HG02938 (cell line): ENCODE results near the gene RPTOR.

ENCODE experiments used
- ATAC-seq: cut with Tn5 transposase; IDR thresholded peaks from one replicate; pipeline ENCODE4 v1.9.1; 2021; ENCODE audit warnings: mild to moderate bottlenecking, moderate library complexity; ENCODE audit not compliant: unreplicated experiment

The RPTOR gene

DNA sequence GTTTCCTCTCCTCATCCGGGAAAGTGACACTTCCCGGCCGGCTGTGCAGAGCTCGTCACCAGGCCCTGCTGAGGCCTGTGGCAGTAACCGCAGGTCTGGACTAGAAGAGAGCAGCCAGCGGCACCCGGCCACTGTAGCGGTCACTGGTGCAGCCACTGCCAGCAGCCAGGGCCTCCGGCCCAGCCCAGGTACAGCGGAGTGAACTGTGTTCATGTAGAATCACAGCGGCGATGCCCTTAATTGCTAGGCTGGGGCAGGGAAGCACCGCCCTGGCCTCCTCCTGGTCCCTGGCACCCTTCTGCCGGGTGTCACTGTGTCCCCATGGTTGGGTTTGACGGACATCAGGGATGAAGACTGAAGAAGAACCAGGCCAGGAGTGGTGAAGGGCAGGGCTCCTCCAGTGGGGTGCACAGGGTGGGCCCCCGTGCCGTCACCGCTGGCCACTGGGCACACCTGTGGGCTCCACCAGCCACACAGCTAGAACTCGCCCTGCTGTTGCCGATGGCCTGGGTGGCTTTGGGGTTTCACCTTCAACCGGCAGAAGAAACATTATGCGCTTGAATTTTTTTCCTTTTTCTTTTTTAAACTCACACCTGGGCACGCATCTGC lies 281.8 kb downstream of the RPTOR start:
- no peak for ATAC-seq

DNA sequence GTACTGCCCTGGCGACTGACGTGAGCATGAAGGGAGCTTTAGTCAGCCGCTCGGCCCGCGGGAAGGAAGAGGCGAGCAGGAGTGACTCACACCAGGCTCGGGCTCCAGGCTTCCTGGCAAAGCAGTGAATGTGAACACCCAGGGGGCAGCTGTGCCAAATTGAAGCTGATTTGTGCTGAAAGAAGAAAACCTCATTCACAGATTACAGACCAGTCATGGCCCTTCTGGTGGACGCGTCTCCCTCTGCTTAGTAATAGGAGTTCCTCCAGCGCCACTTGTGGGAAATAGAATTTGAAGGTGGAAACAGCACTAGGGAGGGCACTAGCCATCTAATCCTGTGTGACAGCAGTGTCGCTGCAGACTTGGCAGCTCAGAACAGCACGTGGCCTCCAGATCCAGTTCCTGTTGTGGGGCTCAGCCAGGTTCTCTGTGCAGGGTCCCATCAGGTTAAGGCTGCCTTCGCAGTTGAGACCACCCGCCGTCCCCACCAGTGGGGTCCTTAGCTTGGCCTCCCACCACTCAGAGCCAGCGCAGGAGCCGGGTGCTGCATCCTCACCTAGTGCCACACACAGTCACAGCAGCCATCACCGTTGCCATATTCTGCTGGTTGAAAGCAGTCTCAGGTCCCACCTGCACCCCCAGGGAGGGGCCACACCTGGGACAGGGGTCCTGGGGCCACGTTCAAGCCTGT lies 282.5 kb downstream of the RPTOR start:
- ATAC-seq = no peak

DNA sequence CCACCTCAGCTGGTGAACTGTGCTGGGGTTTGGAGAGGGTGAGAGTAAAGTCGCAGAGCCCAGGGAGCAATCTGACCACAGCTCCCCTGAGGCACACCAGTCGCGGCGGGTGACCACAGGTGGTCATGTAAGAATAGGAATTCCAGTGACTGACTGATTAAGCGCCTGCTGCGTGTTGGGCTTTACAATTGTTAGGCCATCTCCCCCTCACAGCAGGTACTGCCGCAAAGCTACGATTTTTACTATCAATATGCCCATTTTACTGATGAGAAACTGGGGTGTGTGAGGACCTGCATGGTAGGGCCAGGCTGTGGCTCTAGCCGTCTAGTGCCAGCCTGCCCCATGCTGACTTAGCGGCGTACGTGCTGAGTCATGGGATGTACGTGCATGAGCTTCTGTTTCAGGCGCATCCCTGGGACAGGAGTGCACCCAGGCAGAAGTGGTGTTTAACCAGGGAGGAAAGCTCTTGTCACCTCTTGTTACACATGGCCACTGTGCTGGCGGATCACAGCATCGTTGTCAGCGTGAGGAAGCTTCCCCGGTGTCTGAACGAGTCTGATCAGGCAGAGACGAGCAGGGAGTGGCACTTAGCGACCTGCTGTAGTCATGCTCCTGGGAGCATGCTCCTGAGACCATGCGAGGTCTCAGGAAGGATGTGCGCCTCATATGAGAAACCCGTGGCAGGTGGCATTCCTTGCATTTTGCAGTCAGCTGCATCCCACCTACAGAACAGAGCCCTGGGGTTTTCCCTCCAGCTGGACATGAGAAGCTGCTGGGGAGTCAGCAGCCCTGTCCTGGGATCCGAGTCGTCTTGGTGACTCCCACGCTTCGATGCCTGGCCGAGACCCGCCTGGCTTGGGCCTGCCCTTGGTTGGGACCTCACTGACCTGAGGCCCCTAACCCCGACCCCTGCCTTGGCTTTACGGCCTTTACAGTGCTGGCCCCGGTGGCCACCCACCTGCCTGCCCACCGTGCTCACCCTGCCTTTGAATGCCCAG lies 283.3 kb downstream of the RPTOR start:
- ATAC-seq = no peak

DNA sequence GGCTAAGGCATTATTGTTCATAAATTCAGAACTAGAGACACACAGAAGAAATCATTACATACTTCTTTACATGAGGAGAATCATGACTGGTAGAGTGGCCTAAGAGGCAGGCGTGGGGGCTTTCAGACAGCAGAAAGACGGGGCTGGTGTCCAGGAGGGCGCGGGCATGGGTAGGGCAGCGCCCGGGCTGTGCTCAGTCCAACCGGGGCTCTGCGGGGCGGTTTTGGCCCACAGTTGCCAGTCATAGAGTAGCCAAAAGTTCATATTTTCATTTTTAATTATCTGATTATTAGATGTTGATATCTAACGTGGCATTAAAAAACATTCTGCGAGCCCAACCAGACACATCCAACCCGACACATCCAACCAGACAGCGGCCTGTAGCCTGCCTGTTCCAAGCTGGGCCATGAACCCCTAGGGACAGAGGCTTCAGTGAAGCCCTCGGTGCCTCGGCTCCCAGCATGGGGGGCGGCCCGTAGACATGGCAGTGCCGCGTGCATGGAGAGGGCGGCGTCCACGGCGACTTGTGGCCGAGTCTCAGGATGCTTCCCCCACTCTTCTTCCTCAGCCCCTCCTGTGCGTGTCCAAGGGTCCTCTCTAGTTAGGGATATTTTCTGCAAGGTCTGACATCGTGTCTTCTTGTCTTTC lies 284.7 kb downstream of the RPTOR start:
- no peak for ATAC-seq

DNA sequence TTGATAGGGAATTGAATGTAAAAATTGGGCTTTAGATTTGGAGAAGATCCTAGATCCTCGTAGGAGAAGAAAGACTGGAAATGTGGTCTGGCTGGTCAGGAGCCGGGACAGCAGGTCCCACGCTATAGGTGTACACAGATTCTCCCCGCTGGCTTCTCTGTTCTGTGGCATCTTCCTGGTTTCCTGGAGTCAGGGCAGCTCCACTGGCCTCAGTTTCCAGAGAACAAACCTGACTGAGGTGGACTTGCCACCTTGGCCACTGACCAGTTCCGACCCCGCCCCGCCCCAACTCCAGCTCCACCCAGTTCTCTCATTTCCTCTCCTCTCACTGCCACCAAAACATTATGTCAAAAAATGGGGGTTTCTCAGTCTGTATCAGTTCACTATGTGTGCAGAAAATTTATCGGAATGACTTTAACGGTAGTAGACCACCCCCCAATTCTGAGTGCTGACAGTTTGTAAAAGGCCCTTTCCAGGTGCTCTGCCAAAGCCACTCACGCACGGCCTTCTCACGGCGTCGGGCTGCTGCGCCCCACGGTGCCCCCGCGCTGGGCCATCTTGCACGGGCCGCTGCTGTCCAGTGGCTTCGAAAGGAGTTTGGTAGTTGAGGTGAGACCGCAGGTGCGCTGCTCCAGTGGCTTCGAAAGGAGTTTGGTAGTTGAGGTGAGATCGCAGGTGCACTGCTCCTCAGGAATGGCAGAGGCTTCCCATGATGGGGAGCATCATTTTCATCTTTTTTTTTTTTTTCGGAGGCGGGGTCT lies 285.6 kb downstream of the RPTOR start:
- ATAC-seq = no peak

DNA sequence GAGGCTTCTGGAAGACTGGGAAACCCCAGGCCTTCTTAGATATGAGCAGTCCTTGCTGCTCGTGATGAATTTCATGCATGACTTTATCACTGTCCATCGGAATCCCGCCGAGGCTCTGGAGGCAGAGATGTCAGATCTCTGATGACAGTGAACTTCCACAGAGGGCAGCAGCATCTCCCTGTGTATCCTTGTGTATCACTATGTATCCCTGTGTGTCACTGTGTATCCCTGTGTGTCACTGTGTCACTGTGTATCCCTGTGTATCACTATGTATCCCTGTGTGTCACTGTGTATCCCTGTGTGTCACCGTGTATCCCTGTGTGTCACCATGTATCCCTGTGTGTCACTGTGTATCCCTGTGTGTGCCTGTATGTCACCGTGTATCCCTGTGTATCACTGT lies 286.9 kb downstream of the RPTOR start:
- no peak for ATAC-seq

DNA sequence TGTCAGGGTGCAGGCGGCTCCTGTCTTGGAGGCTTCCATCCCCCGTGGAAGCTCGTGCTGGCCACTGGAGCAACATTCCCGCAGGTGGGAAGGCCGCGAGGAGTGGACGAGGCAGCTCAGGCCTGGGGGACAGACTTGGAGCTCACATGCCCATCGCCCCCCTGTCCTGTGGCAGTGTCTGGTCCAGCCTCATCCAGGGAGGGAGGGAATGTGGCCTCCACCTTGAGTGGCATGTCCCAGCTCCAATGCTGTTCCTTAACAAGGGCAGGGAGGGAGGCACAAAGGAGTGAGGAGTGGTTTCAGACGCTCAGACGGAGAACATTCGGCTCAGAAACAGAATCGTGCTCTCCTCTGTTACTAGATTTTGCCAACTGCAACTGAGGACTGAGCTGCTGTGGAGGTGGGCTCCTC lies 287.6 kb downstream of the RPTOR start:
- no peak for ATAC-seq

DNA sequence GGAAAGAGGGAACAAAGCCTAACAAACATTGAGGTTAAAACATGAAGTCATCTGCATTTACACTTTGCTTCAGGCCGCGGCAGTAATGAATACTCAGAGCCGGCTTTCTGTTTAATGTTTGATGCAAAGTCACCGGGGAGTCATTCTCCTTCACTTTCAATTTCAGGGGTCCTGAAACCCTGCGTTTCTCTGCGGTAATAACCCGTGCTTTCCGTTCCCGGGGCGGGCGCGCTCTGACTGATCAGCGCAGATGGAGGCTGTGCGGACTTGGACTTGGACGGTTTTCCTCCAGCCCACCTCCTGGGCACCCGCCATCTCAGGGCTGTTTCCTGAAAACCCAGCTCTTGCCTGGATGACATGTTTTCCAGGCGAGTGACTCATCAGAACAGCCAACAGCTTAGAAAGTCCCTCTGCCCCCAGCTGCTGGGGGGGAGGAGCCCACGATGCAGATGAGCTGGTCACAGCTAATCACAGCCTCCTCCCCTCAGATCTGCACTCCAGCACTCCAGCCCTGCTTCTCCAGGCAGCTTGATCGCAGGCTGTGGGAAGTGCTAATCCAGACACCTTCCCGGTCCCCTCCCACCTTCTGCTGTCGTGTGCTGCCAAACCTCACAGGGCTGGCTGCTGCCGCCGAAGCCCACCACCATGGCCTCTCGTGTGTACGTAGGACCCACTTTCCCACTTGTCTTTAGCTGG lies 288.4 kb downstream of the RPTOR start:
- ATAC-seq = peak; percentile 77

DNA sequence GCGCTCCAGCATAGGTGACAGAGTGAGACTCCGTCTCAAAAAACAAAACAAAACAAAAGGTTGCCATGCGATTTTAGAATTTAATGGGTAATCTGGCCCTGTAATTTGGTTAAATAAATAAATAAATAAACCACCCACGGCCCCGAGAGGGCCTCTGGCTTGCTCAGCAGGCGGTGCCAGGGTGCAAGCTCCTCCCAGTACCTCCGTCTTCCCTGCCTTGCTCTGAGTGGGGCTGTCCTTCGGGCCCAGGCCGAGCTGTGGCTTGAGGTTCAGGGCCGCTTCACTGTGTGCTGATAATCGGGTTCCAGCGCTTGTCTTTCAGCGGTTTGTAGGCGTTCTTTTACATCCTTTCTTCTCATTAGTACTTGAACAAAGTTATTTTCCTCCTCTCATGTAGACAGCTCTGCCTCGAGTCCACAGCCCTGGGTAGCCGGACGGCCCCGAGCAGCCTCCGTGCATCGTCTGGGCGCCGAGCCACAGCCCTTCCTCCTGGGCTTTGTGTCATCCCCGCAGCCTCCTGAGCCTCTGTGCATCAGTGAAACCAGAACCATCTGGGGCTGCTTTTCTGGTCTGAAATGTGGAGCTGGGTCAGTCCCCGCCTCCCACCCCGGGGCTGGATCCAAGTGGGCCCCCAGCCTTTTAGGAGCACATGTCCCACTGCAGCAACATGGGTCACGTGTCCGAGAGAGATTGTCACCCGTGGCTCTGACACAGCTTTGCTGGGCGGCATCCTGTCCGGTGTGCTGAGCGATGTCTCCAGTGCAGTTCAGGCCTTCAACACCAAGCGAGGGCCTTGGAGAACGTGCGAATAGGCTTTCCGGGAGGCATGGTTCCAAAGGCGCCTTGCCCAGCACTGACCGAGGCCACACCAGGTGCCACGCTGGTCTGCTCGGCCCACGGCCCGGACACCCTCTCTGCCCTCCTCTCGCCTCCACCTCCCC lies 289.6 kb downstream of the RPTOR start:
- ATAC-seq = no peak

DNA sequence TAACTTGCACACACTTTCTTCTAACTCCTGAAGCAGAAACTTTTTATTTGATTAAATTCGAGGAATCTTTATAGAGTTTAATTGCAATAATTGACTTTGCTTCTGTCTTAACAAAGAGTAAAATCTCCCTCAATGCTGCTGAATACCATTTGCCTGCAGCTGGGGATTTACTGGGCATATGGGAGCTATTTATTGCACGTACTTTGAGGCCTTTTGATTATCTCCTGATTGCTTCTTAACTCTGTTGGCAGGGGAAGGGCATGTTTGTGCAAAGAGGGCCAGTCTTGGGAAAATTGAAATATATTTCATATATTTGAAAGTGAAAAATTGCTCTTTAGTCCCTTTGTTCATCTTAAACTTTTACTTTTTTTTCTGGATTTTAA lies 290.2 kb downstream of the RPTOR start:
- no peak for ATAC-seq

DNA sequence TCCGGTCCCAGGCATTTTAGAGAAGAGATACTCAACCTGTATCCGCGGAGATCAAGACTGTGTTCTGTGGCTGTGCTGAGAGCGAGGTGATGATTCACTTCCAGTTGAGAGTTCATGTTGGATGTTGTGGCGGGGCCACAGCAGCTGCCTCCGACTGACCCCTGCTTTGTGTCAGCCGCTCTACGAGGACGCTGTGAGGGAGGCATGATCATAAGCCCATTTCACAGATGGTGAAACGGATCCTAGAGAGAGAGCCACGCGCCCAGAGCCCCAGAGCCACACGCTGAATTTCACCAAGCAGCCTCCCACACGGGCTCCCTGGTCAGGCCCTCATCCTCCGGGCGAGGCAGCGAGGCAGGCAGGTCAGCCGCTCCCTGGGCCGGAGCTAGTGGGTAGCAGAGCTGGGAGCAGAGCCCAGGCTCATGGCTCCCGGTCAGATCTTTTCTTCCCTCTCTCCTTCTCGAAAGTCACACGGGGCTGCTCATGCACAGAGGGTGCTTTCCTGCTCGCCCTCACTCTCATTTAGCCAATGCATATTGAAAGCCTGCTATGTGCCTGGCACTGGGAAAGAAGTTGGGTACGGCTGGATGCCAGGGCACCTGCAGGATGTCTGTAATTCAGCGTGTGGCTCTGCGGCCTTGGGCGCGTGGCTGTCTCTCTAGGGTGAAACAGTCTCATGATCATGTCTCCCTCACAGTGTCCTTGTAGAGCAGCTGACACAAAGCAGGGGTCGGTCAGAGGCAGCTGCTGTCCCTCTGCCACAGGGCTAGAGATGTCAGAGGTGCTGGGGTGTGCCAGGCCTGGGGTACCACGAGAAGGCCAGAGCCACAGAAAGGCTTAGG lies 291.4 kb downstream of the RPTOR start:
- ATAC-seq = no peak

DNA sequence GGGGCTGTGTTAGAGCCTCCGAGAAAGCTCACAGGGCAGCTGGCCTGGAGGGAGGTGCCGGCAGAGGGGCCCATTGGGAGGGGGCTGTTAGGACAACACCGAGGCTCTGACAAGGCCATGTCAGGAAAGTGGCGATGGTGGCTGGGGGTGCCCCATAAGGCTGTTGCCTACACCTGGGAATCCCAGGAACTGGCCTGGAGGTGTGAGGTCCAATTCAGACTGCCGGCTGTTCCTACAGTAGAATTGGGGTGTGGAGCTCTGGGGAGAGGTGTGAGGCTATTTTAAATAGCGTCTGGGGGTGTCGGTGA lies 292.0 kb downstream of the RPTOR start:
- ATAC-seq = no peak

DNA sequence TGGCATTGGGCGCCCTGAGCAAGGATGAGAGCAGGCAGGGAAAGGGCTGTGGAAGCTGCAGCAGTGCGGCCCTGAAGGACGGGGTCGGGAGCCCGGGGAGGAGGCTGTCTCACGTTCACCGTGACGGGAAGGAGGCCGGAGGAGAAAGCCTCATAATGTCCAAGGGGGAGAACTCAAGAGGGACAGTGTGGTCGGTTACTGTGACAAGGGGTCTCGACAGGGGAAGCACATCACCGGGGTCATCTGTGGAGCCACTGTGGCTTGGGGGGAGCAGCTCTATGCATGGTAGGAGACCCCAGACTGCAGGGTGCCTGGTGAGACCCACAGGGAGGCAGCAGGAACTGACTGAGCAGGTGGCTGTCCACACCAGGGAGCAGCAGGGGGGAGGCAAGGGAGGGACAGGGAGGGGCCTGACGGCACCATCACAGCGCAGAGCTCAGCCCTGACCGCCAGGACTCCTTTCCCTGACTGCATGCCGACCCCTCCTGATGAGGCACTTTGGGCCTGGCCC lies 292.4 kb downstream of the RPTOR start:
- ATAC-seq = no peak

DNA sequence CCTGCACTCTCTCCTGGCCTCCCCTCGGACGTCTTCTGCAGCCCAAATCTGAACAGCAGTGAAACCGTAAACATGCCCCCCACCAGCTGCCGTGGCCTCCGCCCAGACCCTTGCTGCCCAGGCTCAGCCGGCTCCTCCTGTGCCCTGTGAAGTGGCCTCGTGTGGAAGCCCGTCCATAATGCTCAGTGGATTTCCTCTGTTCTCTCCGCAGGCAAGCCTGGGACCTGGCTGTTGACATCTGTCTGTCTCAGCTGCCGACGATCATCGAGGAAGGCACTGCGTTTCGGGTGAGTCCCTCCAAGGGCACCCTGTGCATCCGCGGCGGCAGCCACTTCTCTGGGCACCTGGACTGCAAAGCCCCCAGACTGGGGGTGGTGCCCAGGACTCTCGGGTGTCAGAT lies 293.1 kb downstream of the RPTOR start:
- ATAC-seq = no peak

DNA sequence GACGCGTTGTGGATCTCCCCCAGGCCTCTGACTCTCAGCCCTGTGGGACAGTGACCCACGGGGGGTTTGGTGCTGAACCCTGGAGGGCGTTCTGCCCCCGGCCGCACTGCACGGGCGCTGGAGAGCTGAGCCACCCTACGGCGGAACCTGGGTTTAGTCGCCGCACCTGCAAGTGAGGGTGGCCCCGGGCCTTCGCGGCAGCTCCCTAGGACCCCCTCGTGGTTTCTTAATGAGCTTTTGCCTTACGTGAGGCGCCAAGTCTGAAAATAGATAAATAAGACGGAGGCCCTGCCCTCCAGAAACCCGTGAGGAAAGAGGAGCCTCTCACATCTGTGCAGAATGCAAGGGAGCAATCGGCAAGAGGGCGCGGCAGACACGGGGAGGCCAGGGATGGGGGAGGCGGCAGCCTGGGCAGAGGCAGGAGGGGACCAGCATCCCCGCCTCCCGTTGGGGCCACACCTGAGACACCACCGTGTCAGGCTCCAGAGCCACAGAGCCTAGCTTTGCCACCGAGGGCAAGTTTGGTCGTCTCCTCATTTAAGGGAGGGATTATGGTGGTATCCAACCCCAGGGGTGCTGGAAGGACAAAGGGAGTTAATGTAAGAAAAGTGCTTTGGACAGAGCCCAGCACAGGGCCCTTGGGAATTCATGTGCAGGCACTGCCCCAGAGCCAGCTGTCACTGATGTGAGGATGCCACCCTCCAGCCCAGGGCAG lies 293.8 kb downstream of the RPTOR start:
- no peak for ATAC-seq

DNA sequence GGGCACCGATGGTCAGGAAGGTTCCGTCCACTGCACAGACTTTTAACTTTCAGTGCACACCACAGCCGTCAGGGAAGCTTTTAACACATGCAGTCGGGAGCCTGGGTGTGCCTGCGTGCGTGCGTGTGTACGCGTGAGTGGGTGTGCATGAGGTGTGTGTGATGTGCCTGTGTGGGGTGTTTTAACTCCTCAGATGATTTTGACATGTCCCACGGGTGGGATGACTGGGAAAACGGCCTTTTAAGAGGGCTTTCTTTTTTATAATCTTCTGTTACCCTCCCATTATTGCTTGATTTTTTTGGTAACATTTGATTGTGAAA lies 294.3 kb downstream of the RPTOR start:
- ATAC-seq = no peak

DNA sequence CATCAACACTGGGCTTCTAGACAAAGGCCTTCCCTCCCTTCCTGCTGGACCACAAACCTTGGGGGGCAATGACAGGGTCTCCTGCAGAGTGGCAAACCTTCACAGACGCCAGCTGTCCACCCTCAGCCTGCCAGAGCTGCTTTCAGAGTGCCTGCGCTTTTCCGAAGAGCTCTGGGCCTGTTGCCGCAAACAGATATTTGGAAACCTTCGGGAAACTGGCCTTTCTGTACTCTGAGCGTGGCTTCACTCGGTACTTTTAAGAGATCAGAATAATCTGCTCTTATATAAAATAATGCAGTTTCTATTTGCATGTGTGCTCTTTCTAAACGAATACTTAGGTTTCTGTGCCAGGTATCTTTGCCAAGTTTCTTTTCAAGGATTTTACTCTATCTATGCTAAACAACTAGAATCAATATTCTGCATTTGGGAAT lies 294.9 kb downstream of the RPTOR start:
- ATAC-seq = no peak
